ENCODE data around the gene LY6G5B.

LY6G5B gene

DNA sequence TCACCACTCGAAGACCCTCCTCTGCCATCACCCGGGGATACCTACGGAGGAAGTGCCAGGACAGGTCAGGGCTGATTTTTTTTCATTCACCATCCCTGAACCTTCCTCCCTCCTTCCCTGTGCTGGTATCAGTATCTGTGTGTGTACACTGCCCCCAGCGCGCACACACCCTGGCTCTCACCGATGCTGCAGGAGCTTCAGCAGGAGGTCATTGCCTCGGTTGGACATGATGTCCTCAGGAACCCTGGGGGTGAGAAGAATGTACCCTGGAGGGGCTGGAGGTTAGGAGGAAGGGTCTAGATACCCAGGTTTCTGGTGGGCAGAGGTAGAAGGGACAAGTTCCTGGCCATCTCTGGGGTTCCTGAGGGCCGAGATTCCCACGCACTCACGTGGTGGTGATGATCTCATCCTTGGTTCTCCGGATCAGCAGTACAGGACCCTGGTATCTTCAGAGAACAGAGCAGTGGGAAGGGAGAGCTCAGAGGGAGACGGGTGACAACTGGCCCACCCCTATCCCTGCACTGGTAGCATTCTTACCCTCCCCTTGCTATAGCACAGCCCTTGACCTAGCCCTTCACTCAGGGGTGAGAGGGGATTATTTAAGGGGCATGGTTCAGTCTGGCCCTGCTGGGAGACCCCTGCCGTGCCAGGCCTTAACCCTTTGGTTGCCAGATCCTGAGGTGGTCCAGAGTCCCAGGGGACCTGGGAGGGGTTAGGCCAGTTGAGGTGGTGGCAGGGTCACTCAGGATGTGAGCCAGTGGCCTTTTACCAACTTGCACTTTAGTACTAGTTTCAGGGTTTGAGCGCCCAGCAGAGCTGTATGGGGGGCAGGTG, 18.3 kb downstream of the LY6G5B start:
- TF ChIP-seq GATA3 (IDR thresholded peaks at IDR 0.05; ENCODE audit: low read depth, low read length) (no peak), GATA2 (IDR thresholded peaks at IDR 0.05; ENCODE audit: low read depth, low read length) (no peak)

DNA sequence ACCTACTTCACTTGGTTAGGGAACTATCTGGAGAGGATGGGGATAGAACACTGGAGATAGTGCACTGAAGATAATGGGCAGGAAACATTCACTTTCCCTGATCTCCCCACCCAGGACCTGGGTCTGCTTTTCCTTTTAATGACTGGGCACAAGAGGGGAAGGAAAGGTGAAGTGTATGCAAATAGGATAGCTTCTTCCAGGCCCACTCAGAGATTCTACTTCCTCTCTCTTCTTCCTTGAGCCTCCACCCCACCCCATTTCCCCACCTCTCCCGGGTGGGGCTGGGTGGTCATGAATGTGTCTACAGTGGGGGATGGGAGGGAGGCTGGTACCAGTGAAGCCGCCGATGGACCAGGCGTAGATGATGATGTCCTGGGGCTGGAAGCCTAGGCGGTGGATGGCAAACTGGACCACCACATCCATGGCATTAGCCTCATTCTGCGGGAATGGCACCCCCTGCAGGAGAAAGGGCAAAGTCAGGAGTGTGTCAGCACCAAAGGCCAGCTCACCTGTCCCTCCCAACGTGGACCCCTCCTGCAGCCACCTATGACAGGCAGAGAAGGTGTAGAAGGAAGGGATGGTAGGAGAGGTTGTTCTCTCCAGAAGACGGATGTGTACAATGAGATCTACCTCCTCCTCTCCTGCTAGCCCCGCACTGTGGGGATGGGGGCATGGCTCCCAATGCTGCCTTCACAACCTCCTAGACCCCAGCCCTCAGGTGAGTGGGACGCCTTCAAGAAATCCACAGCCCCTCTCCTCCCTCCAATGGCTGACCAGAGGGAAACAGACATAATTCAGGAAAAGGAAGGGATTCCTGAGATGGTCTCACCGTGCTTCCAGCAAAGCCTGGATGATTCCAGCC, 19.7 kb downstream of the LY6G5B start:
- TF ChIP-seq GATA3 (IDR thresholded peaks at IDR 0.05; ENCODE audit: low read depth, low read length) = no peak
- no peak for TF ChIP-seq GATA2 (IDR thresholded peaks at IDR 0.05; ENCODE audit: low read depth, low read length)

DNA sequence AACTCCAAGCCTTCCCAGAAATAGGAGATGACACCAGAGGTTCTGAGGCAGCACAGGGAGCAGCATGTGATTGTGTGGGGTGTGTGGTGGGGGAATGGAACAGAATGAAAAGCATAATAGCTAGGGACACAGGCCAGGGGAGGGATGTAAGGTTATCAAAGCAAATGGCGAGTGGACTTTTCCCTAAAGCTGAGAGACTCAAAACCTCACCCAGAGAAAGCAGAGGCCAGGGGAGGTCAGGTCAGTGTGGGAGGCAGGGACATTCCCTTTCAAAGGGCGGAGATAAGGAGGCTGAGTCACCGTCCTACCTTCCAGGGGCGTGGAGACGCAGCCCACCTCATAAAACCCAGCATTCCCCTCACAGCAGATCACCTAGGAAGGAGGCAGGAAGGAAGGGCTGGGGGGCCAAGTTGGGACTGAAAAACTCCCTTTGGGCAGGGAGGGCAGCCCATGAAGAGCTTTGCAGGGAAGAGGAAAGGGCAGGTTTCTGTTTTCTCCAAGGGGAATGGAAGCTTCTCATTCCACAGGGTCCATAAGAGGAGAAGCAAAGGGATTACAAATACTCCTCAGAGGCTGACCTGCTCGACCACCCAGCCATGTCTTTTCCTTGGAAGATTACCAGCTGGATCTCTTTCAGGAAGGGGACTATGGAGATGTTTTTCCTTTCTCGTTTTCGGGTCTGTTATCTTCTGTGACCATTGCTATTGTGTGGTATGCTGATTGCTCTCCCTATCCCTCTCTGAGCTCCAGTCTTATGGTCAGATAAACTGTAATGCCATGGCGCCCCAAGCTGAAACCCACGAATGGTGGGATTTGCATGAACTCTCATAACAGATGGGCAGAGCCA, 20.7 kb downstream of the LY6G5B start:
- TF ChIP-seq GATA3 (IDR thresholded peaks at IDR 0.05; ENCODE audit: low read depth, low read length) (no peak), GATA2 (IDR thresholded peaks at IDR 0.05; ENCODE audit: low read depth, low read length) (no peak)

GRCh38 chr6:31691078-31691463, 21.3 kb downstream of the LY6G5B start:
- TF ChIP-seq GATA3 (IDR thresholded peaks at IDR 0.05; ENCODE audit: low read depth, low read length) = no peak

- no peak for TF ChIP-seq GATA2 (IDR thresholded peaks at IDR 0.05; ENCODE audit: low read depth, low read length)
- TF ChIP-seq GATA3 (IDR thresholded peaks at IDR 0.05; ENCODE audit: low read depth, low read length) = no peak
These were observed 21.9 kb downstream of the LY6G5B start for GRCh38 chr6:31691564-31692108.

- TF ChIP-seq GATA3 (IDR thresholded peaks at IDR 0.05; ENCODE audit: low read depth, low read length) (no peak), GATA2 (IDR thresholded peaks at IDR 0.05; ENCODE audit: low read depth, low read length) (no peak)
These were observed 22.6 kb downstream of the LY6G5B start for GRCh38 chr6:31692353-31692752.

DNA sequence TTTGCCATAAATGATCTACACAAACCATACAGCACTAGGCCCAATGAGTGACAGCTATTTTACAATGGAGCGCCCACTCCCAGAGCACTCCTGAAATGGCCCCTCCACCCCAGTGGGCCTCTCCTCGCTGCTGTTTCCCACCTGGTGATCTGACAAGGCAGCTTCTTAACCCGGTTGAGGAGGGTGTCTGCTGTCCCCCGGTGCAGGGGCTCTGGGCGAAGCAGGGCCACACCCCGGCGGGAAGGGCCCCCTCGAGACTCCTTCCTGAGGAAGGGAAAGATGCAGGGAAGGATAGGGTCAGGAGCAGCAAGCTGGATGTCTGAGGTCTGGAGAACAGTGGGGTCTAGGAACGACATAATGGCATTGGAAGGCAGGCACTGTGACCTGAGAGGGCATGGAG, 23.1 kb downstream of the LY6G5B start:
- TF ChIP-seq GATA3 (IDR thresholded peaks at IDR 0.05; ENCODE audit: low read depth, low read length) = no peak
- TF ChIP-seq GATA2 (IDR thresholded peaks at IDR 0.05; ENCODE audit: low read depth, low read length) = no peak

DNA sequence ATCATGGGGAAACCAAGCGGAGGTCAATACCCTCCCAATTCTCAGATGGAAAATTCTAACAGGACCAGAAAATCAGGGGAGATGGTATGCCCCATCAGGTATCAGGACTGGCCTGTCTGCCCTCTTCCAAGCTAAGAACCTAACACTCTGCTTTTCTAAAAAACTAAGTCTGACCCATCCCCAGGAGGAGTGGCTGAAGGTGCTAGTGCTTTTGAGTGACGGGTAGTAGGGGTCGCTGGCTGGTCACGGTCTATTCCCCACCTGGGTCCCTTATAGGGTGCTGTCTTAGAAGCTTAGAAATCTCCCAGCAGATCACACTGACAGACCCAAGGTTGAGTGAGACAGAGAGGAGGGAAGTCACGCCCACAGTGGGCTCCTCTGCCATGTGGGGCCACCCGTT, 23.8 kb downstream of the LY6G5B start:
- TF ChIP-seq GATA3 (IDR thresholded peaks at IDR 0.05; ENCODE audit: low read depth, low read length) (no peak), GATA2 (IDR thresholded peaks at IDR 0.05; ENCODE audit: low read depth, low read length) (no peak)

GRCh38 chr6:31697555-31697954, 27.8 kb downstream of the LY6G5B start:
- no peak for TF ChIP-seq GATA2 (IDR thresholded peaks at IDR 0.05; ENCODE audit: low read depth, low read length)
- TF ChIP-seq GATA3 (IDR thresholded peaks at IDR 0.05; ENCODE audit: low read depth, low read length) = no peak

DNA sequence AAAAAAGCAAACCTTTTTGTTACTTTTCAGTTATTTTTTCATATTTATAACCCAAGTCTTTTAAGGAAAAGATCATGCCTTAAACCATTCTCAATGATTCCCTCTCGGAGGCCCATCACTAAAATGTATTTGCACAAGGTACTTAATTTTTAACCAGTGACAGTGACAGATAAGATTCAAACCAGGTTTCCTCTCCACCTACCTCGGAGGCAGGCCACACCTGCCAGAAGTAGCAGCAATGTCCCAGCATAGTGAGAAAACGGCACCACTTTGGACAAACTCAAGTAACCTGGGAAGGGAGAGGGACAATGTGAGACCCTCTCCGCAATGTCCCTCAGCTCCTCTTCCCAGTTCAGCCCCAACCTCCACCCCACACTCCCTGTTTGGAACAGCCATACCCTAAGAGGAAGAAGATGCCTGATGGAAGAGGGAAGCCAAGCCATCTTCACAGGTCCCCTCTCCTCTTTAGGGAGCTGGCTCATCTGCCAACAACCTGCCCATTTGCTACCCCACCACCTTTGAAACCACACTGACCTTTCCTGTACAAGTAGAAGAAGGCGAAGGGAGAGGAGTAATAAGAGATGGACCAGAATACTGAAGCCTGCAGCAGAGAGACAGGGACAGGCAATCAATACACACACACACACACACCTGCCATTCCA, 31.1 kb downstream of the LY6G5B start:
- TF ChIP-seq GATA2 (IDR thresholded peaks at IDR 0.05; ENCODE audit: low read depth, low read length) = no peak
- no peak for TF ChIP-seq GATA3 (IDR thresholded peaks at IDR 0.05; ENCODE audit: low read depth, low read length)

DNA sequence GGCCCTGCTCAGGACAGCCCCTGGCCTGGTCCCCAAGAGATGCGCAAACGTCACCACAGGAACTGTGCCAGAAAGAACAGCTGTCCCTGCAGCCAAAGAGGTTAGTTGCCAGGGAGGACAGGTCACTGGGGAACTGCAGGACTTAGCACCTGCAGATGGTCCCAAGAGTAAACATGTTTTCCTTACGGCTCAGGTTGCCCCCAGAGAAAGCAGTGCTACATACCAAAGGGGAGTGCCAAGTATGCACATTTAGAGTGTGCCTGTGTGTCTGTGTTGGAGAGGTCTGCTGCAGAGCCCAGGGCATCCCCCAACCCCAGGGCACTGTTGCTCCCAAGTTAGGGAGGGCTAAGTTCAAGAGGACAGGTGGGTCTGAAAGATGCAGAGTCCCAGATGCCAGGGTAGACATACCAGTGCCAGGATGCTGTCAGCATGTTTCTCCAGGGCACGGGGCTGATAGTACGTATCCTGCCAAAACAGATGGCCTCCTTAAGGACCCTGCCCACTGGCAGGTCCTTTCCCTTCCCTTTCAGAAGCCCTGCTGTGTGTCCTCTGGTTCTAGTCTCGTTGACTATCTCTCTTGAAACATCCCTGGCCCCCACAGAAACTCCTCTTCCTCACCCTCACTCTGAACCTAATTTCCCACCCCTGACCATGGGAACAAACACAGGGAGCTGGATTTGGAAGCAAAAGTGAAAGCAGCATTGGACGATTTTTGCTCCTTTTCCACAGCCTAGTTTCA, 32.1 kb downstream of the LY6G5B start:
- TF ChIP-seq GATA2 (IDR thresholded peaks at IDR 0.05; ENCODE audit: low read depth, low read length) = no peak
- TF ChIP-seq GATA3 (IDR thresholded peaks at IDR 0.05; ENCODE audit: low read depth, low read length) = no peak

DNA sequence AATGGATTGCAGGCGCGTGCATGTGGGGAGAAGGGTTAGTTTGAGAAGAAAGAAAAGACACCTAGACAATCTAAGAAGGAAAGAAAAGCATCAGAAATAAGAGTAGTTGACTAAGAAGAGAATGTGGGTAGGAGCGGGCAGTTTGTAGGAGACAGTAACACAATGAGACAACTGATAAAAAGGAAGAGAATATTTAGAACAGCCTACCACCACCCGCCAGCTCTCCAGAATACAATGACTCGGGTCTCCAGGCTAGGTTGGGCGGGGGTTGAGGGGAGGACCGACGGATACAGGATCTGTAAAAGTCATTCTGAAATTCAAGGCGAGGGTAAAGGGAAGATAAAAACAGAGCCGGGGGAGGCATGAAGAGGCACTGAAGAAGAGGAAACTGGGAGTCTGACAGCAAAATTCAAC, 32.6 kb downstream of the LY6G5B start:
- TF ChIP-seq GATA3 (IDR thresholded peaks at IDR 0.05; ENCODE audit: low read depth, low read length) (no peak), GATA2 (IDR thresholded peaks at IDR 0.05; ENCODE audit: low read depth, low read length) (no peak)

All from SH-SY5Y (cell line).